HEK293 (cell line): ENCODE measurements around the gene RPL23.

Experiments used
- CTCF ChIA-PET: fragments of 350-600 bp; formaldehyde crosslinking; extraction: SDS; loops from one replicate; lab custom pipeline; 2021; ENCODE audit warnings: antibody characterized with exemption; lab: Yijun Ruan, JAX
- POLR2A ChIA-PET: fragments of 300-600 bp; formaldehyde crosslinking; extraction: SDS; loops from one replicate; lab custom pipeline; 2020; ENCODE audit warnings: antibody characterized with exemption, inconsistent platforms; lab: Yijun Ruan, JAX
- H3K27ac ChIP-seq: fragments of 200-500 bp; sonication (Bioruptor generic); 2 replicates; pipeline ENCODE4 v1.5.1; 2014; ENCODE audit warnings: low read depth, low read length, control low read depth, inconsistent platforms; ENCODE audit errors: extremely low read depth
- H3K36me3 ChIP-seq, 2 experiments: fragments of 200-500 bp in 1 of 2; sonication (Bioruptor generic) in 1 of 2; 1 replicate in 1 of 2; 2 replicates in 1 of 2; pipeline ENCODE4 v1.5.1; 2014 to 2017; ENCODE audit warnings: inconsistent platforms in 2 of 2, low read length in 2 of 2; ENCODE audit not compliant: control insufficient read depth in 2 of 2, insufficient read depth in 1 of 2
- H3K4me1 ChIP-seq: fragments of 200-500 bp; sonication (Bioruptor generic); 2 replicates; pipeline ENCODE4 v1.5.1; 2014; ENCODE audit warnings: mild to moderate bottlenecking, low read length, inconsistent platforms; ENCODE audit not compliant: control insufficient read depth, insufficient read depth
- H3K4me3 ChIP-seq: 2 replicates; pipeline ENCODE4 v1.5.1; 2011; ENCODE audit warnings: low read depth, mild to moderate bottlenecking, control low read depth, low read length, moderate library complexity
- H3K9me3 ChIP-seq: fragments of 200-500 bp; sonication (Bioruptor generic); 2 replicates; pipeline ENCODE4 v1.5.1; 2014; ENCODE audit warnings: low read depth, low read length, inconsistent platforms; ENCODE audit not compliant: control insufficient read depth, insufficient read depth
- AEBP2 ChIP-seq: fragments of 450-650 bp; formaldehyde crosslinking; IDR thresholded peaks from 2 replicates; pipeline ENCODE4 v1.5.1; 2016; ENCODE audit warnings: missing biosample characterization, missing genetic modification characterization, borderline replicate concordance
- EGR2 ChIP-seq: fragments of 450-650 bp; formaldehyde crosslinking; IDR thresholded peaks from 2 replicates; pipeline ENCODE4 v1.5.1; 2016; ENCODE audit warnings: low read depth, missing biosample characterization, missing genetic modification characterization
- GLIS1 ChIP-seq: fragments of 450-650 bp; formaldehyde crosslinking; IDR thresholded peaks from 2 replicates; pipeline ENCODE4 v1.5.1; 2016; ENCODE audit warnings: missing biosample characterization, missing genetic modification characterization
- IKZF3 ChIP-seq: fragments of 450-650 bp; IDR thresholded peaks from 2 replicates; pipeline ENCODE4 v1.5.0; 2018; ENCODE audit warnings: missing biosample characterization, mild to moderate bottlenecking, missing genetic modification characterization, moderate library complexity
- ZFP69B ChIP-seq: fragments of 450-650 bp; formaldehyde crosslinking; IDR thresholded peaks from 2 replicates; pipeline ENCODE4 v1.5.1; 2016; ENCODE audit warnings: missing biosample characterization, missing genetic modification characterization
- ZNF146 ChIP-seq: fragments of 450-650 bp; formaldehyde crosslinking; IDR thresholded peaks from 2 replicates; pipeline ENCODE4 v1.5.1; 2016; ENCODE audit warnings: missing biosample characterization, missing genetic modification characterization
- ZNF510 ChIP-seq: fragments of 450-650 bp; formaldehyde crosslinking; IDR thresholded peaks from 2 replicates; pipeline ENCODE4 v1.5.1; 2018; ENCODE audit warnings: mild to moderate bottlenecking, missing genetic modification characterization, missing biosample characterization; ENCODE audit not compliant: insufficient replicate concordance
- ZNF513 ChIP-seq: fragments of 450-650 bp; IDR thresholded peaks from 2 replicates; pipeline ENCODE4 v1.5.1; 2018; ENCODE audit warnings: missing biosample characterization, missing genetic modification characterization
- ZNF792 ChIP-seq: fragments of 450-650 bp; formaldehyde crosslinking; IDR thresholded peaks from 2 replicates; pipeline ENCODE4 v1.5.1; 2016; ENCODE audit warnings: missing biosample characterization, missing genetic modification characterization
- ZSCAN5A ChIP-seq: fragments of 450-650 bp; formaldehyde crosslinking; IDR thresholded peaks from 2 replicates; pipeline ENCODE4 v1.5.1; 2016; ENCODE audit warnings: missing biosample characterization, missing genetic modification characterization
- TF ChIP-seq, protein P1 (sequence below): fragments of 450-650 bp; formaldehyde crosslinking; IDR thresholded peaks from 2 replicates; pipeline ENCODE4 v1.5.1; 2017; ENCODE audit warnings: missing biosample characterization, mild to moderate bottlenecking, missing genetic modification characterization, moderate library complexity
- TF ChIP-seq, protein P2 (sequence below): fragments of 450-650 bp; formaldehyde crosslinking; IDR thresholded peaks from 2 replicates; pipeline ENCODE4 v1.5.1; 2016; ENCODE audit warnings: missing biosample characterization, missing genetic modification characterization, low read depth
- TF ChIP-seq, protein P3 (sequence below): fragments of 450-650 bp; formaldehyde crosslinking; optimal IDR thresholded peaks from 2 replicates; pipeline ENCODE3; 2016; ENCODE audit warnings: missing biosample characterization, mild to moderate bottlenecking, missing genetic modification characterization

Gene RPL23

DNA sequence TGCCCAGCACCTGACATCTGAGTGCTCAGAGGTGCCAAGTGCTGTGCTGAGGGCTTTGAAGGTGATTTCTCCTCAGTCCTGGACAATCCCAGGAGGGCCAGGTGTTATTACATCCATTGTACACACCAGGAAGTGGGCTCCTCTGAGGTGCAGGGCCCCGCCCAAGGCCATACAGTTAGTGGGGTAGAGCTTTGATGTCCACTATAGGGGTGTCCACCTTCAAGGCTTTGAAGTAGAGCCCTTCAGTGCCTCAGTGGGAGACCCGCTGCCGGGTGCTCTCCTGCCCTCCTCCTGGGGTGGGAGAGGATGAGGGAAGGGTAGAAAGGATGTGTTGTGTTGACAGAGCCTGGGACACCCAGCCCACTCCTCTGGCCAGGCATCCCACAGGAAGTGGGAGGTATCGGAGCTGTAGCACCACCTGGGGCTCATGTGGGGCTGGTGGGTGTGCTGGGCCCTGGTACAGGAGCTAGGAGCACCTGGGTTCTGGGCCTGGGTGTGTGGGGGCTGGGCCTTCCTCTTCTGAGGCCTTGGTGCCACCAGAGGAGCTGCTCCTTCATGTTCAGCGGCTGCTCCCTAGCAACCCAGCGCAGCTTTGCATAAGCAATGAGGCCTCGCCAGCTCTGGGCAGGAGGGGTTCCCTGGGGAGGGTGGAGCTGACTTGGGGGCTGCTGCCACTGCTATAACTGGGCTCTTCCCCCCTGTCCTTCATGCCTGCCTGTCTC is 23.8 kb upstream of the RPL23 start (continued):
- TF ChIP-seq ZNF146 (tag by site-specific recombination) (no peak), ZNF513 (tag by site-specific recombination) (0 out of 2 replicates have a peak, but pooled peaks have one; percentile 25), ZNF792 (tag by site-specific recombination) (no peak), ZNF510 (tag by site-specific recombination) (no peak), AEBP2 (no peak), ZFP69B (tag by site-specific recombination) (no peak), ZSCAN5A (tag by site-specific recombination) (no peak), EGR2 (tag by site-specific recombination) (peak; percentile 70)
- TF ChIP-seq, protein P1, sequence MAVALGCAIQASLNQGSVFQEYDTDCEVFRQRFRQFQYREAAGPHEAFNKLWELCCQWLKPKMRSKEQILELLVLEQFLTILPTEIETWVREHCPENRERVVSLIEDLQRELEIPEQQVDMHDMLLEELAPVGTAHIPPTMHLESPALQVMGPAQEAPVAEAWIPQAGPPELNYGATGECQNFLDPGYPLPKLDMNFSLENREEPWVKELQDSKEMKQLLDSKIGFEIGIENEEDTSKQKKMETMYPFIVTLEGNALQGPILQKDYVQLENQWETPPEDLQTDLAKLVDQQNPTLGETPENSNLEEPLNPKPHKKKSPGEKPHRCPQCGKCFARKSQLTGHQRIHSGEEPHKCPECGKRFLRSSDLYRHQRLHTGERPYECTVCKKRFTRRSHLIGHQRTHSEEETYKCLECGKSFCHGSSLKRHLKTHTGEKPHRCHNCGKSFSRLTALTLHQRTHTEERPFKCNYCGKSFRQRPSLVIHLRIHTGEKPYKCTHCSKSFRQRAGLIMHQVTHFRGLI (tag by site-specific recombination): no peak
- TF ChIP-seq, protein P2, sequence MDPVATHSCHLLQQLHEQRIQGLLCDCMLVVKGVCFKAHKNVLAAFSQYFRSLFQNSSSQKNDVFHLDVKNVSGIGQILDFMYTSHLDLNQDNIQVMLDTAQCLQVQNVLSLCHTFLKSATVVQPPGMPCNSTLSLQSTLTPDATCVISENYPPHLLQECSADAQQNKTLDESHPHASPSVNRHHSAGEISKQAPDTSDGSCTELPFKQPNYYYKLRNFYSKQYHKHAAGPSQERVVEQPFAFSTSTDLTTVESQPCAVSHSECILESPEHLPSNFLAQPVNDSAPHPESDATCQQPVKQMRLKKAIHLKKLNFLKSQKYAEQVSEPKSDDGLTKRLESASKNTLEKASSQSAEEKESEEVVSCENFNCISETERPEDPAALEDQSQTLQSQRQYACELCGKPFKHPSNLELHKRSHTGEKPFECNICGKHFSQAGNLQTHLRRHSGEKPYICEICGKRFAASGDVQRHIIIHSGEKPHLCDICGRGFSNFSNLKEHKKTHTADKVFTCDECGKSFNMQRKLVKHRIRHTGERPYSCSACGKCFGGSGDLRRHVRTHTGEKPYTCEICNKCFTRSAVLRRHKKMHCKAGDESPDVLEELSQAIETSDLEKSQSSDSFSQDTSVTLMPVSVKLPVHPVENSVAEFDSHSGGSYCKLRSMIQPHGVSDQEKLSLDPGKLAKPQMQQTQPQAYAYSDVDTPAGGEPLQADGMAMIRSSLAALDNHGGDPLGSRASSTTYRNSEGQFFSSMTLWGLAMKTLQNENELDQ (tag by site-specific recombination): no peak

- Histone ChIP-seq H3K9me3 (no peaks in the 10 kb centered on the region), H3K36me3 (peaks cover 4 to 18% of the 10 kb centered on the region in 2 experiments; a peak in 2 of 3 replicates), H3K4me3 (no peak overlapping the region), H3K27ac (no peak overlapping the region), H3K4me1 (peaks cover 26% of the 10 kb centered on the region)
- CTCF ChIA-PET: no interaction called here
- POLR2A ChIA-PET: interaction anchor here (2.3 kb wide), 1 partner anchor 22 kb away, joined by 7 read pairs; the partner anchor contains the start of gene RPL23
- TF ChIP-seq IKZF3 (tag by site-specific recombination): 0 out of 2 replicates have a peak, but pooled peaks have one; percentile 14
- TF ChIP-seq, protein P3, sequence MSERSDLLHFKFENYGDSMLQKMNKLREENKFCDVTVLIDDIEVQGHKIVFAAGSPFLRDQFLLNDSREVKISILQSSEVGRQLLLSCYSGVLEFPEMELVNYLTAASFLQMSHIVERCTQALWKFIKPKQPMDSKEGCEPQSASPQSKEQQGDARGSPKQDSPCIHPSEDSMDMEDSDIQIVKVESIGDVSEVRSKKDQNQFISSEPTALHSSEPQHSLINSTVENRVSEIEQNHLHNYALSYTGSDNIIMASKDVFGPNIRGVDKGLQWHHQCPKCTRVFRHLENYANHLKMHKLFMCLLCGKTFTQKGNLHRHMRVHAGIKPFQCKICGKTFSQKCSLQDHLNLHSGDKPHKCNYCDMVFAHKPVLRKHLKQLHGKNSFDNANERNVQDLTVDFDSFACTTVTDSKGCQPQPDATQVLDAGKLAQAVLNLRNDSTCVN (tag by site-specific recombination): no peak
- TF ChIP-seq GLIS1 (tag by site-specific recombination): peak; percentile 24; the same call in 1 of the 2 replicates
- TF ChIP-seq, all 188 proteins: peak for 2
Observed at GRCh38 chr17:38875477-38876075, 22.1 kb upstream of the RPL23 start.
